HepG2 (cell line): ENCODE results near the gene OR6K6. TPM values are rescaled to one million over a fixed set of nuclear protein-coding genes. Genes with fewer than 3 reads are reported as not detected.

ENCODE experiments used
- ATAC-seq: fragments of 200-7000 bp; cut with Tn5 transposase; 3 replicates; pipeline ENCODE4 v1.9.1; 2020; ENCODE audit warnings: mild to moderate bottlenecking, moderate library complexity
- BruUV-seq: library from RNA; stranded (reverse); fragments of 400-500 nt; replicated peaks from 2 replicates; lab custom pipeline; 2021; lab: Mats Ljungman, UMichigan
- CTCF ChIA-PET: fragments of 300-600 bp; formaldehyde crosslinking; extraction: SDS; loops from one replicate; lab custom pipeline; 2021; ENCODE audit warnings: low total read pairs, inconsistent platforms, low intra/inter-chr PET ratio; lab: Yijun Ruan, JAX
- POLR2A ChIA-PET: fragments of 350-600 bp; sonication (Branson Sonifier 250); formaldehyde crosslinking; loops from one replicate; lab custom pipeline; 2020; ENCODE audit warnings: antibody characterized with exemption, inconsistent platforms; lab: Yijun Ruan, JAX
- DNase-seq: peaks from one replicate; pipeline ENCODE4 v3.0.0-alpha.2; 2015; ENCODE audit warnings: low spot score
- FAIRE-seq: peaks from 3 replicates; lab custom pipeline; 2011; peaks lifted over from hg19 to GRCh38; lab: Jason Lieb, UNC
- H2AFZ ChIP-seq: one replicate; pipeline ENCODE4 v1.6.1; 2011; ENCODE audit warnings: low read length, inconsistent platforms
- H3K27ac ChIP-seq: fragments of 300-600 bp; 3 replicates; pipeline ENCODE4 v1.8.0; 2011; ENCODE audit warnings: mixed run types, mild to moderate bottlenecking, mixed read lengths, low read length, inconsistent platforms; ENCODE audit not compliant: insufficient read depth; ENCODE audit errors: extremely low read length
- H3K27me3 ChIP-seq, 2 experiments: fragments of 200-600 bp in 1 of 2; 2 replicates in 1 of 2; 3 replicates in 1 of 2; pipeline versions ENCODE4 v1.6.0 to v1.8.0; 2011; ENCODE audit warnings: low read length in 2 of 2, mild to moderate bottlenecking in 2 of 2, moderate library complexity in 2 of 2, inconsistent platforms in 1 of 2; ENCODE audit not compliant: insufficient read depth in 2 of 2, control insufficient read depth in 1 of 2
- H3K36me3 ChIP-seq, 2 experiments: fragments of 200-600 bp in 1 of 2; replicated peaks in 1 of 2; 2 replicates in 1 of 2; 3 replicates in 1 of 2; pipeline versions ENCODE4 v1.5.1 to v1.8.0; 2011; ENCODE audit warnings: low read length in 2 of 2, inconsistent platforms in 1 of 2; ENCODE audit not compliant: insufficient read depth in 2 of 2, control insufficient read depth in 1 of 2
- H3K4me1 ChIP-seq: 2 replicates; pipeline ENCODE4 v1.5.1; 2012; ENCODE audit warnings: low read length, inconsistent platforms; ENCODE audit not compliant: insufficient read depth
- H3K4me2 ChIP-seq: 2 replicates; pipeline ENCODE4 v1.6.0; 2011; ENCODE audit warnings: low read depth, low read length, inconsistent platforms
- H3K4me3 ChIP-seq, 3 experiments: fragments of 200-600 bp in 1 of 3; sonication (generic), shearing (Covaris generic) in 1 of 3; replicated peaks in 1 of 3; 2 replicates each; pipeline ENCODE4 v1.5.1; 2011 to 2016; ENCODE audit warnings: low read length in 3 of 3, inconsistent platforms in 2 of 3, low read depth in 2 of 3, mild to moderate bottlenecking in 2 of 3, control low read depth in 1 of 3, mixed read lengths in 1 of 3; ENCODE audit not compliant: insufficient read depth in 1 of 3
- H3K79me2 ChIP-seq: one replicate; pipeline ENCODE4 v1.6.1; 2011; ENCODE audit warnings: low read length, inconsistent platforms; ENCODE audit not compliant: insufficient read depth
- H3K9ac ChIP-seq: 2 replicates; pipeline ENCODE4 v1.6.0; 2011; ENCODE audit warnings: mild to moderate bottlenecking, low read depth, low read length, inconsistent platforms; ENCODE audit not compliant: insufficient read depth
- H3K9me3 ChIP-seq: 2 replicates; pipeline ENCODE4 v1.5.1; 2012; ENCODE audit warnings: mild to moderate bottlenecking, low read length
- H4K20me1 ChIP-seq: 2 replicates; pipeline ENCODE4 v1.6.0; 2011; ENCODE audit warnings: inconsistent platforms, mild to moderate bottlenecking, low read length, moderate library complexity; ENCODE audit not compliant: insufficient read depth
- AGO2 ChIP-seq: fragments of 200-400 bp; formaldehyde crosslinking; optimal IDR thresholded peaks from 2 replicates; pipeline ENCODE3; 2017; ENCODE audit warnings: mild to moderate bottlenecking, low read depth, low read length, moderate library complexity
- MYNN ChIP-seq: sonication (generic); formaldehyde crosslinking; IDR thresholded peaks from 2 replicates; pipeline ENCODE4 v1.4.0; 2020; ENCODE audit warnings: mild to moderate bottlenecking, low read depth, missing genetic modification reagents
- NR0B2 ChIP-seq: sonication (generic); formaldehyde crosslinking; IDR thresholded peaks from 2 replicates; pipeline ENCODE4 v1.4.0; 2020; ENCODE audit warnings: mild to moderate bottlenecking, missing genetic modification reagents
- NRL ChIP-seq: sonication (generic); formaldehyde crosslinking; IDR thresholded peaks from 2 replicates; pipeline ENCODE4 v1.5.0; 2020; ENCODE audit warnings: missing genetic modification reagents, mild to moderate bottlenecking, moderate library complexity, borderline replicate concordance
- RERE ChIP-seq: IDR thresholded peaks from 2 replicates; pipeline ENCODE4 v1.6.1; 2016; ENCODE audit warnings: low read depth, missing genetic modification reagents, missing compliant biosample characterization
- TIGD3 ChIP-seq: sonication (generic); formaldehyde crosslinking; IDR thresholded peaks from 2 replicates; pipeline ENCODE4 v1.5.1; 2020; ENCODE audit warnings: mild to moderate bottlenecking, missing genetic modification reagents, borderline replicate concordance
- ZBTB34 ChIP-seq: sonication (generic); formaldehyde crosslinking; IDR thresholded peaks from 2 replicates; pipeline ENCODE4 v1.8.0; 2022; ENCODE audit warnings: mild to moderate bottlenecking, missing genetic modification reagents
- ZBTB49 ChIP-seq: sonication (generic); formaldehyde crosslinking; IDR thresholded peaks from 2 replicates; pipeline ENCODE4 v1.4.0; 2020; ENCODE audit warnings: missing genetic modification reagents, borderline replicate concordance
- ZBTB7B ChIP-seq: sonication (generic); formaldehyde crosslinking; IDR thresholded peaks from 2 replicates; pipeline ENCODE4 v1.4.0; 2020; ENCODE audit warnings: missing genetic modification reagents
- ZNF225 ChIP-seq: sonication (generic); formaldehyde crosslinking; IDR thresholded peaks from 2 replicates; pipeline ENCODE4 v1.4.0; 2020; ENCODE audit warnings: mild to moderate bottlenecking, missing genetic modification reagents
- ZNF616 ChIP-seq: sonication (generic); formaldehyde crosslinking; IDR thresholded peaks from 2 replicates; pipeline ENCODE4 v1.5.0; 2020; ENCODE audit warnings: low read depth, mild to moderate bottlenecking, missing genetic modification reagents
- ZNF639 ChIP-seq: conservative IDR thresholded peaks from 2 replicates; pipeline ENCODE4 v1.6.1; 2018; ENCODE audit warnings: missing genetic modification reagents
- WGBS: methylation state at CpG from one replicate; pipeline ENCODE4 v1.1.6; 2017; ENCODE audit warnings: low lambda C conversion rate; 5-methylcytosine and 5-hydroxymethylcytosine counted together
- in situ Hi-C: cut with HindIII; loops from 2 replicates; pipeline ENCODE4 v1.10.0; 2017; ENCODE audit warnings: low pct_unique_long_range_greater_than_20kb; ENCODE audit not compliant: extremely low pct_ligation_motif_present
- intact Hi-C: fragments of 100-400 bp; cut with micrococcal nuclease; formaldehyde crosslinking; loops from one replicate; pipeline ENCODE4 v1.10.0; 2022; ENCODE audit not compliant: unreplicated experiment
- polyA plus RNA-seq, 8 experiments: library from polyadenylated mRNA; depleted of rRNA in 3 of 8; stranded (reverse) in 7 of 8; unstranded in 1 of 8; fragments of >200 nt; fragmentation: Illumina TruSeq in 4 of 8; extraction: Trizol in 4 of 8; gene quantifications; 2 replicates each; pipeline versions ENCODE4 v1.2.1 to v1.2.3, GENCODE V29; 2011 to 2016; ENCODE audit warnings: low read depth in 4 of 8, missing spikeins in 1 of 8, mixed read lengths in 1 of 8; ENCODE audit not compliant: insufficient read depth in 1 of 8
- total RNA-seq, 5 experiments: library from RNA; depleted of rRNA; stranded (reverse); fragments of >200 nt; fragmentation: Illumina TruSeq; extraction: Trizol; gene quantifications; 2 replicates each; pipeline ENCODE4 v1.2.3, GENCODE V29; 2016; ENCODE audit warnings: low read depth in 1 of 5

The OR6K6 gene
- total and polyA plus RNA-seq, 2 of the 13 experiments (the other 11 are each of a cell fraction or from before 2014, with no cell fraction given): not detected

GRCh38 chr1:158799689-158800088 lies 45.2 kb downstream of the OR6K6 start:
- Histone ChIP-seq H3K79me2 (no peaks in the 10 kb centered on the region), H4K20me1 (no peaks in the 10 kb centered on the region), H3K9me3 (peaks cover 5% of the 10 kb centered on the region), H2AFZ (no peak overlapping the region), H3K36me3 (no peaks in the 10 kb centered on the region), H3K27ac (no peak overlapping the region), H3K9ac (no peak overlapping the region), H3K4me1 (no peaks in the 10 kb centered on the region), H3K4me2 (no peak overlapping the region), H3K4me3 (no peak overlapping the region), H3K27me3 (no peaks in the 10 kb centered on the region)
- WGBS: 3% methylated on average over 4 of the region's 4 CpGs
- no peak for ATAC-seq
- intact Hi-C loops: no loop called here
- FAIRE-seq: no peak
- CTCF ChIA-PET: no interaction called here
- no TSS peak for BruUV-seq
- no peak for DNase-seq
- POLR2A ChIA-PET: no interaction called here
- in situ Hi-C loops: no loop called here
- TF ChIP-seq TIGD3 (CRISPR knock-in tag) (no peak), ZBTB7B (CRISPR knock-in tag) (no peak), ZNF639 (no peak), AGO2 (no peak), ZNF616 (CRISPR knock-in tag) (no peak), ZBTB49 (no peak), RERE (CRISPR knock-in tag) (no peak), MYNN (CRISPR knock-in tag) (no peak), NR0B2 (CRISPR knock-in tag) (no peak), ZBTB34 (CRISPR knock-in tag) (no peak), NRL (CRISPR knock-in tag) (no peak), ZNF225 (CRISPR knock-in tag) (no peak)
